NCI-H1105 treated with DMSO at 0.1 percent for 48 hours (cell line): ENCODE measurements around the gene CCL27.
"Not testable (repeated sequence)": the region's sequence is repeated elsewhere in the genome, so short reads cannot be mapped to it uniquely, and the experiment has no call there.

Source experiments
- DNase-seq: peaks from one replicate; lab custom pipeline; 2025; lab: John Stamatoyannopoulos, UW

CCL27 gene

GRCh38 chr9:34650816-34651215 lies 11.6 kb downstream of the CCL27 start:
- no peak for DNase-seq

- DNase-seq, result no peak
Measured at GRCh38 chr9:34648673-34649072, 13.8 kb downstream of the CCL27 start.

- no peak for DNase-seq
Measured at GRCh38 chr9:34647651-34648050, 14.8 kb downstream of the CCL27 start.

GRCh38 chr9:34647084-34647403 lies 15.4 kb downstream of the CCL27 start:
- no peak for DNase-seq

GRCh38 chr9:34646211-34647083 lies 16.0 kb downstream of the CCL27 start, which contains the start of gene GALT:
TSS of gene GALT (plus strand) at chr9:34646675. CDS start at chr9:34646705, 30 bp downstream.
- peak; percentile 87 for DNase-seq

- no peak for DNase-seq
Measured at GRCh38 chr9:34644766-34645314, 17.6 kb downstream of the CCL27 start.

GRCh38 chr9:34642679-34643078 lies 19.8 kb downstream of the CCL27 start:
- no peak for DNase-seq

GRCh38 chr9:34639322-34639721 lies 23.1 kb downstream of the CCL27 start:
- not testable (repeated sequence) for DNase-seq

- no peak for DNase-seq
Measured at GRCh38 chr9:34638138-34638445, 24.4 kb downstream of the CCL27 start.

- peak; percentile 86 for DNase-seq
Measured at GRCh38 chr9:34637356-34638137, 24.9 kb downstream of the CCL27 start, which contains the start of gene SIGMAR1. TSS of gene SIGMAR1 (minus strand) at chr9:34637787. CDS start at chr9:34637697, 90 bp downstream.

GRCh38 chr9:34636791-34637355 lies 25.6 kb downstream of the CCL27 start:
- peak; percentile 30 for DNase-seq

GRCh38 chr9:34635556-34635955 lies 26.9 kb downstream of the CCL27 start:
- DNase-seq, result no peak

GRCh38 chr9:34634551-34635248 lies 27.8 kb downstream of the CCL27 start:
- no peak for DNase-seq

- peak; percentile 57 for DNase-seq
Measured at GRCh38 chr9:34633851-34634550, 28.5 kb downstream of the CCL27 start.

- no peak for DNase-seq
Measured at GRCh38 chr9:34633166-34633565, 29.3 kb downstream of the CCL27 start.

- no peak for DNase-seq
Measured at GRCh38 chr9:34630402-34631154, 31.9 kb downstream of the CCL27 start.

GRCh38 chr9:34629491-34629808 lies 33.0 kb downstream of the CCL27 start:
- no peak for DNase-seq

GRCh38 chr9:34628656-34629490 lies 33.6 kb downstream of the CCL27 start, which contains the start of gene ARID3C:
TSS of gene ARID3C (minus strand) at chr9:34629066. CDS start at chr9:34628014, 1,052 bp downstream.
- peak; percentile 52 for DNase-seq
